ENCODE measurements around the gene SYT4. TPM values are rescaled to one million over a fixed set of nuclear protein-coding genes. Genes with fewer than 3 reads are reported as not detected.

SYT4 gene
- total and polyA plus RNA-seq, 2 of the 13 experiments (the other 11 are each of a cell fraction or from before 2014, with no cell fraction given): not detected

- TF ChIP-seq MTF2 (CRISPR knock-in tag; IDR thresholded peaks at IDR 0.05; ENCODE audit: borderline replicate concordance) (no peak), ZZZ3 (CRISPR knock-in tag; IDR thresholded peaks at IDR 0.05; ENCODE audit: borderline replicate concordance) (no peak), ZKSCAN5 (CRISPR knock-in tag; IDR thresholded peaks at IDR 0.05) (no peak), ZNF143 (CRISPR knock-in tag; IDR thresholded peaks at IDR 0.05) (no peak), REST (IDR thresholded peaks at IDR 0.05; ENCODE audit: borderline replicate concordance in 1 of 2, low read depth in 1 of 2, low read length in 2 of 2) (no peak), RORA (CRISPR knock-in tag; IDR thresholded peaks at IDR 0.05) (no peak)
- TF ChIP-seq, protein P1, sequence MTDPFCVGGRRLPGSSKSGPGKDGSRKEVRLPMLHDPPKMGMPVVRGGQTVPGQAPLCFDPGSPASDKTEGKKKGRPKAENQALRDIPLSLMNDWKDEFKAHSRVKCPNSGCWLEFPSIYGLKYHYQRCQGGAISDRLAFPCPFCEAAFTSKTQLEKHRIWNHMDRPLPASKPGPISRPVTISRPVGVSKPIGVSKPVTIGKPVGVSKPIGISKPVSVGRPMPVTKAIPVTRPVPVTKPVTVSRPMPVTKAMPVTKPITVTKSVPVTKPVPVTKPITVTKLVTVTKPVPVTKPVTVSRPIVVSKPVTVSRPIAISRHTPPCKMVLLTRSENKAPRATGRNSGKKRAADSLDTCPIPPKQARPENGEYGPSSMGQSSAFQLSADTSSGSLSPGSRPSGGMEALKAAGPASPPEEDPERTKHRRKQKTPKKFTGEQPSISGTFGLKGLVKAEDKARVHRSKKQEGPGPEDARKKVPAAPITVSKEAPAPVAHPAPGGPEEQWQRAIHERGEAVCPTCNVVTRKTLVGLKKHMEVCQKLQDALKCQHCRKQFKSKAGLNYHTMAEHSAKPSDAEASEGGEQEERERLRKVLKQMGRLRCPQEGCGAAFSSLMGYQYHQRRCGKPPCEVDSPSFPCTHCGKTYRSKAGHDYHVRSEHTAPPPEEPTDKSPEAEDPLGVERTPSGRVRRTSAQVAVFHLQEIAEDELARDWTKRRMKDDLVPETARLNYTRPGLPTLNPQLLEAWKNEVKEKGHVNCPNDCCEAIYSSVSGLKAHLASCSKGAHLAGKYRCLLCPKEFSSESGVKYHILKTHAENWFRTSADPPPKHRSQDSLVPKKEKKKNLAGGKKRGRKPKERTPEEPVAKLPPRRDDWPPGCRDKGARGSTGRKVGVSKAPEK (CRISPR knock-in tag; IDR thresholded peaks at IDR 0.05; ENCODE audit: borderline replicate concordance): no peak
- TF ChIP-seq, protein P2, sequence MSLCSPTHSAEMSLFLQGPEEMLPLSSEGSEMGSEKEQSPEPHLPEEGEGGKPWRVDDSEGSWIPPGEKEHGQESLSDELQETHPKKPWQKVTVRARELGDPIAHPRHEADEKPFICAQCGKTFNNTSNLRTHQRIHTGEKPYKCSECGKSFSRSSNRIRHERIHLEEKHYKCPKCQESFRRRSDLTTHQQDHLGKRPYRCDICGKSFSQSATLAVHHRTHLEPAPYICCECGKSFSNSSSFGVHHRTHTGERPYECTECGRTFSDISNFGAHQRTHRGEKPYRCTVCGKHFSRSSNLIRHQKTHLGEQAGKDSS (CRISPR knock-in tag; IDR thresholded peaks at IDR 0.05; ENCODE audit: borderline replicate concordance, low read depth): no peak
These were observed 38.9 kb downstream of the SYT4 start (continued) for GRCh38 chr18:43238429-43238828.

Measured in HepG2 (cell line).